ENCODE results near the gene CFHR1.

- TF ChIP-seq EZH2 (IDR thresholded peaks at IDR 0.05; ENCODE audit: insufficient read depth, poor library complexity, severe bottlenecking) (no peak), EZH2phosphoT487 (IDR thresholded peaks at IDR 0.05; ENCODE audit: insufficient read depth, low read depth) (no peak)
Observed at GRCh38 chr1:196779093-196779492, 40.4 kb upstream of the CFHR1 start.

Measured in GM23248 (cell line).